RCC 7860 (cell line): ENCODE measurements around the gene RNF151.
"Not testable (repeated sequence)": the region's sequence is repeated elsewhere in the genome, so short reads cannot be mapped to it uniquely, and the experiment has no call there.

Source experiments
- DNase-seq: peaks from one replicate; pipeline ENCODE4 v3.0.0-alpha.2; 2015; ENCODE audit warnings: low spot score
- FAIRE-seq: peaks from 2 replicates; lab custom pipeline; 2012; peaks lifted over from hg19 to GRCh38; lab: Jason Lieb, UNC

The RNF151 gene

GRCh38 chr16:1938316-1938715 is 28.3 kb upstream of the RNF151 start:
- FAIRE-seq = no peak
- no peak for DNase-seq

- DNase-seq (no peak), FAIRE-seq (no peak)
These were observed 27.7 kb upstream of the RNF151 start for GRCh38 chr16:1938910-1939309.

- not testable (repeated sequence) for FAIRE-seq
These were observed 26.8 kb upstream of the RNF151 start for GRCh38 chr16:1939833-1940232.

GRCh38 chr16:1940273-1941161 is 26.1 kb upstream of the RNF151 start:
- DNase-seq (no peak), FAIRE-seq (no peak)

More at GRCh38 chr16:1939833-1940232, 26.8 kb upstream of the RNF151 start:
- not testable (repeated sequence) for DNase-seq

GRCh38 chr16:1941162-1942046 is 25.3 kb upstream of the RNF151 start:
- DNase-seq = peak; percentile 82
- peak; percentile 31 for FAIRE-seq

- FAIRE-seq (no peak), DNase-seq (no peak)
These were observed 24.4 kb upstream of the RNF151 start for GRCh38 chr16:1942047-1942809.

GRCh38 chr16:1942810-1943726 is 23.6 kb upstream of the RNF151 start, which contains the start of gene MSRB1:
TSS of gene MSRB1 (minus strand) at chr16:1943199. CDS start at chr16:1943156, 43 bp downstream.
- DNase-seq = peak; percentile 93
- FAIRE-seq = peak; percentile 87

- FAIRE-seq (no peak), DNase-seq (no peak)
These were observed 21.9 kb upstream of the RNF151 start for GRCh38 chr16:1944612-1945199.

GRCh38 chr16:1945559-1946391 is 20.9 kb upstream of the RNF151 start:
- DNase-seq = no peak
- no peak for FAIRE-seq

- no peak for FAIRE-seq
- DNase-seq = no peak
These were observed 19.9 kb upstream of the RNF151 start for GRCh38 chr16:1946495-1947368.

GRCh38 chr16:1947369-1947670 is 19.3 kb upstream of the RNF151 start:
- no peak for DNase-seq
- no peak for FAIRE-seq

GRCh38 chr16:1949507-1949906 is 17.1 kb upstream of the RNF151 start:
- no peak for FAIRE-seq
- no peak for DNase-seq

- no peak for DNase-seq
- FAIRE-seq = no peak
These were observed 16.6 kb upstream of the RNF151 start for GRCh38 chr16:1950047-1950446.

GRCh38 chr16:1950559-1950958 is 16.1 kb upstream of the RNF151 start:
- no peak for DNase-seq
- FAIRE-seq = no peak

GRCh38 chr16:1953734-1954133 is 12.9 kb upstream of the RNF151 start:
- FAIRE-seq = no peak
- no peak for DNase-seq

- FAIRE-seq, DNase-seq: not testable (repeated sequence)
These were observed 9.1 kb upstream of the RNF151 start for GRCh38 chr16:1957434-1958142.

- not testable (repeated sequence) for DNase-seq, FAIRE-seq
These were observed 8.5 kb upstream of the RNF151 start for GRCh38 chr16:1958143-1958491.
